Spinal cord (tissue), 10 donors: Measurements from ENCODE around the gene DISC1. TPM values are rescaled to one million over a fixed set of nuclear protein-coding genes. Genes with fewer than 3 reads are reported as not detected.

Experiments
- DNase-seq, 6 donors: peaks; one replicate each; pipeline versions ENCODE4 v3.0.0 to v3.0.0-alpha.2; 2013 to 2015; ENCODE audit warnings: low spot score in 6 of 6, low read depth in 4 of 6
- H3K27ac ChIP-seq: one replicate; pipeline ENCODE4 v1.5.1; 2013; ENCODE audit warnings: low read depth, low read length, control low read depth
- H3K27me3 ChIP-seq: one replicate; pipeline ENCODE4 v1.6.1; 2013; ENCODE audit warnings: low read length; ENCODE audit not compliant: control insufficient read depth, insufficient read depth
- H3K36me3 ChIP-seq: one replicate; pipeline ENCODE4 v1.6.1; 2013; ENCODE audit warnings: low read length; ENCODE audit not compliant: control insufficient read depth, insufficient read depth
- H3K4me1 ChIP-seq: one replicate; pipeline ENCODE4 v1.6.1; 2013; ENCODE audit warnings: low read length; ENCODE audit not compliant: control insufficient read depth, insufficient read depth
- H3K4me3 ChIP-seq: one replicate; pipeline ENCODE4 v1.5.1; 2013; ENCODE audit warnings: low read depth, low read length, control low read depth
- H3K9me3 ChIP-seq: one replicate; pipeline ENCODE4 v1.6.1; 2013; ENCODE audit warnings: low read length; ENCODE audit not compliant: control insufficient read depth, insufficient read depth
- WGBS: methylation state at CpG from one replicate; pipeline ENCODE4 v1.1.5; 2013; ENCODE audit warnings: missing lambda C conversion rate; ENCODE audit not compliant: insufficient coverage; 5-methylcytosine and 5-hydroxymethylcytosine counted together
- polyA plus RNA-seq, 2 donors: library from polyadenylated mRNA; unstranded; fragments of 120-200 nt; gene quantifications; one replicate each; pipeline ENCODE4 v1.2.1, GENCODE V29; 2013; ENCODE audit not compliant: insufficient read length in 2 of 2
- total RNA-seq, 2 donors: library from RNA; depleted of rRNA in 1 of 2; stranded (reverse); fragments of 120-200 nt in 1 of 2; fragments of >200 nt in 1 of 2; gene quantifications; one replicate each; pipeline versions ENCODE4 v1.2.3 to v1.2.4, GENCODE V29; 2013 to 2014
- donor health status: healthy.

The DISC1 gene
- total and polyA plus RNA-seq, 4 donors, result 8.3 to 22.1 (median 13.7) TPM

DNA sequence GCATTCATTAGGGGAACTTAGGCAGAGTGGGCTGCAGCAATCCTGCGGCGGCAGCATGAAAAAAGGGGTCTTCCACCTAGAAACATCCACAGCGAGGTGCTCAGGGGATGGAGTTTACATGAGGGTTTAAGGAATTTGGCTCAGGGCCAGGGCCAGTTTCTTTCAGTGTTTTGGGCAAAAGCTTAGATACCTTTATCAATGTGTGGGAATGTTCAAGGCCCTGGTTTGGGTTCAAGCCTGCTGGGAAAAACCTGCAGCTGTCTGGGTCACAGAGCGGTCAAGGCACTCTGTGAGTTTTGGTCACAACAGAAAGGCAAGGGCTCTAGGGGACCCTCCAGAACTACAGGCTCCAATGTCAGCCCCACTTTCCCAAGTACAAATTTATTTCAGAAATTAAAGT lies 230.3 kb downstream of the DISC1 start:
- WGBS, result 100% methylated on average over 3 of the region's 4 CpGs
- no peak overlapping the region for H3K4me3 ChIP-seq
- H3K4me1 ChIP-seq, result peaks cover 7% of the 10 kb centered on the region
- DNase-seq, result no peak
- no peak overlapping the region for H3K27ac ChIP-seq
- H3K36me3 ChIP-seq, result no peaks in the 10 kb centered on the region
- no peaks in the 10 kb centered on the region for H3K9me3 ChIP-seq
- H3K27me3 ChIP-seq, result no peaks in the 10 kb centered on the region

DNA sequence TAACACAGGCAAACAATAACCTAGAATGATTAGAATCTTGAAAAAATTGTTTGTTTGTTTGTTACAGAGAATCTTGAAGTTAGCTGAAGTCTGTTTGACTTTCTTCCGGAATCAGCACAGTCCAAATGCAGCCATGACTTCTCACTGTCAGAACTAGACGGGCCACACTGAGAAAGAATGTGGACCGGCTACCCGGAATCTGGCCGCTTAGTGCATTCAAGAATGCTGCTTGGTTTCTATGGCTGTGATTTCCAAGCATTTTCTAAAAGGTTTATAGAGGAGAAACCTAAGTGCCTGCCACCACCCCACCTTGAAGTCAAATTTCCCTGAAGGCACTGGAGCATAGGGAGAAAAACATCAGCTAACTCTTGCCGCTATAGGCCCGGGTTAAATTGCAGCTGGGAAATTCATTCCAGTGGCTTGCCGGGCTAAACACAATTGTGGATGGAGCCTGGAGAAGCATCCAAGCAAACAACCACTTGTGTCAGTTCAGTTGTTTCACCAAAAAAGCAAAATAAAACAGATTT lies 231.1 kb downstream of the DISC1 start:
- H3K36me3 ChIP-seq, result no peaks in the 10 kb centered on the region
- DNase-seq, result no peak
- WGBS, result 90% methylated on average over 6 of the region's 8 CpGs
- no peaks in the 10 kb centered on the region for H3K9me3 ChIP-seq
- H3K4me3 ChIP-seq, result no peak overlapping the region
- peaks cover 7% of the 10 kb centered on the region for H3K4me1 ChIP-seq
- no peak overlapping the region for H3K27ac ChIP-seq
- no peaks in the 10 kb centered on the region for H3K27me3 ChIP-seq

DNA sequence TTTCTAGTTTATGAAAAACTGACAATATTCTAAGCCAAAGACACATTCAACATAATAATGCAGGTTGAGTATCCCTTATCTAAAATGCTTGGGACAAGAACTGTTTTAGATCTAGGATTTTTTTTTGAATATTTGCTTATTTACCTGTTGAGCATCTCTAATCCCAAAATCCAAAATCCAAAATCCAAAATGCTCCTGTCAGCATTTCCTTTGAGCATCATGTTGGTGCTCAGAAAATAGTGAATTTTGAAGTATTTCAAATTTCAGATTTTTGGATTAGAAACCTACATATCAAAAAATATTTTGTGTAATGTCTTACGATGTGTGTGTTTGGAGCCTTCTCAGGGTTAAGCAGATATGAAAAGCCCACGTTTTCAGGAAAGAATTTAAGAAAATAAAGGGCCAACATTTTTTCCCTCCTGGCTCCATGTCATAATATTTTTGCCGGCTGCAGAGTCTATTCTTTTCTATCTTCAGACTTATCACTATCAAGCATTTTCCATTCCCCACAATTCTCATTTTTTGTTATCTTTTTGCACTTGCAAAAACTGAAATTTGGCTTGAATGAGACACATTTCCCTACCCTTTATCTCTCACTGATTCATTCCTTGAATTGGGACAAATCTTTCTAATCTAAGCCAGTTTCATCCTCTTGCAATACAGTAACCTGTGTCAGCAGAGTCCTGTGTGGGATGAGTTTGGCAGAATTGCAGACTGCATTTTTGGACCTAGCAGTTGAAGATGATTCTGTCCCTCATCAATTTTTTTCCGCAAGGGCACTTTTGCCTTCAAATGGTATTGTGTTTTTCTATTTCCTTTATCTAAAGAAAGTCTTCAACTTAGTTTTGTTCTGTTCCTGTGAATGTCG lies 233.9 kb downstream of the DISC1 start:
- H3K27me3 ChIP-seq, result no peaks in the 10 kb centered on the region
- DNase-seq, result no peak
- 91% methylated on average over 2 of the region's 5 CpGs for WGBS

DNA sequence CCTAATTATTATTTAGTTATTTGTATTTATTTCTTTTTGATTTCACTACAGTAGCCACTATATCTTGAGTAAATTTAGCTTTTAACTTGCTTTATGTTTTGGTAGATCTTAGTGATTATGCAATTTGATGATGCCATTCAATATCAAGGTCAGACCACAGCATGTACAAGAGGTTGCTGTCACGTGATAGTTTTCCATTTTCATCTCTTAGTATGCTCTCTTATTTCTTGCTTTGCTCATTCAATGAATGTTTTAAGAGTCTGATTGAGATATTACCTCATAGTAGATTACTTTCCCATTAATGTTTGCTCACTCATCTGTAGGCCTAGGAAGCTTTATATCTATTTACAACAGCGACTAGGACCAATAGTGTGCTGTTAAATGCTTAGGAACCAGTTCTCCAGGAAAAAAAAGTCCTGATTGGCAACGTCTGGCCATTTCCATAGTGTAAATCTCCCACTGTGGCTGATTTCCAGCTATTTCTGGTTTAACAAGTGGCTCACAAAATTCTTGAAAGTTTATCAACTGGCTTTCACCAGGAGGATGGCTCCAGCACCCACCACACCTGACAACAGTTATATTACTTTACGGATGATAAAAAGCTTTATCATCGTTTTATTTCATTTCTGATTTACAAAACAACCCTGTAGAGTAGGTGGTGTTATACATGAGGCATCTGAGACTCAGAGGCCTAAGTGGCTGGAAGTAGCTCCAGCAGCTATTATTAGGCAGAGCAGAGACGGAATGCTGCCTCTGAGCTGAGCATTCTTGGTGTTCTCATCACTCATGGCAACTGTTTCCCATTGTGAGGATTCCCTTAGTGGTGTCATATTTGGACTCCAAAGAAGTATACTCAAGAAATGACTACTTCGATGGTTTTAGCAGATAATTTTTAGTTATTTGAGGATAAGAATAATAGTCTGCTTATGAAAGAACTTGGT lies 235.2 kb downstream of the DISC1 start:
- Histone ChIP-seq H3K9me3 (no peaks in the 10 kb centered on the region), H3K27me3 (no peaks in the 10 kb centered on the region), H3K27ac (no peak overlapping the region), H3K4me3 (no peak overlapping the region), H3K36me3 (no peaks in the 10 kb centered on the region), H3K4me1 (peaks cover 4% of the 10 kb centered on the region)
- DNase-seq, result peak in 1 of 6 donors; percentile 26
- WGBS, result 48% methylated on average over 2 of the region's 7 CpGs

More for the DNA sequence above, 233.9 kb downstream of the DISC1 start:
- H3K4me3 ChIP-seq, result no peak overlapping the region
- H3K9me3 ChIP-seq, result no peaks in the 10 kb centered on the region
- no peak overlapping the region for H3K27ac ChIP-seq
- peaks cover 7% of the 10 kb centered on the region for H3K4me1 ChIP-seq
- no peaks in the 10 kb centered on the region for H3K36me3 ChIP-seq

DNA sequence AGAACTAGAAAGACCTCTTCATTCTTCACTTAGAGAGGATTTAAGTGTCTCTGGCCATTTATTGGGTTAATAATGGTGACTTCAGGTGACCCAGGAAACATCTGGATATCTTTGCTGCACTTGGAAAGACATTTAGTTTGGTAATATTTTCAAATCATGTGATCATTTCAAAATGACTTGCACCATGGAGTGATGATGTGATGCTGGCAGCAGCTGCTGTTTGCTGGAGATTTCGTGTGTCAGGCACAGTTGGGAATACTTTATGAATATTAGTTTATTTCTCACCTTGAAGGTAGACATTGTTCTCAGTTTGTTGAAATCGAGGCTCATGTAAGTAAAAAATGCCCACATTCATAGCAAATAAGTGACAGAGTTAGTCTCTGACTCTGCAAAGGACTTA lies 236.0 kb downstream of the DISC1 start:
- H3K27ac ChIP-seq, result no peak overlapping the region
- DNase-seq, result no peak
- no peak overlapping the region for H3K4me3 ChIP-seq
- H3K36me3 ChIP-seq, result no peaks in the 10 kb centered on the region
- no CpG with 5 or more reads among the region's 2 CpGs for WGBS
- H3K9me3 ChIP-seq, result no peaks in the 10 kb centered on the region
- H3K27me3 ChIP-seq, result no peaks in the 10 kb centered on the region
- peaks cover 7% of the 10 kb centered on the region for H3K4me1 ChIP-seq

DNA sequence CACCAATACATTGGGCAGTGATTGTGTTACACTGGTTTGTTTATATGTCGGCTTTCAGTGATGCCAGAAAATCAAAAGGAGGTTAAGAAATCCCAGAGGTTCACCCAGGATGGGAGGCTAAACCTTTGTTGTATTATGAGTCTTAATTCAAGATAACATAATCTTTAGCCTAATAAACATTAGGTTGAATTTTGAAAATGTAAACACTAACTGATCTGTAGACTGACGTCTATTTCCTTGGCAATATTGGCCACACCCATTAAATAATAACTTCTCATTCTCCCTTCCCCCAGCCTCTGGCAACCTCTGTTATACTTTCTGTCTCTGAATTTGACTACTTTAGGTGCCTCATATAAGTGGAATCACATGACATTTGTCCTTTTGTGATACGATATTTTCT lies 238.7 kb downstream of the DISC1 start:
- Histone ChIP-seq H3K36me3 (no peaks in the 10 kb centered on the region), H3K27ac (no peak overlapping the region), H3K9me3 (no peaks in the 10 kb centered on the region), H3K4me1 (peaks cover 11% of the 10 kb centered on the region), H3K27me3 (no peaks in the 10 kb centered on the region), H3K4me3 (no peak overlapping the region)
- DNase-seq, result no peak
- WGBS, result 80% methylated on average over 1 of the region's 3 CpGs

DNA sequence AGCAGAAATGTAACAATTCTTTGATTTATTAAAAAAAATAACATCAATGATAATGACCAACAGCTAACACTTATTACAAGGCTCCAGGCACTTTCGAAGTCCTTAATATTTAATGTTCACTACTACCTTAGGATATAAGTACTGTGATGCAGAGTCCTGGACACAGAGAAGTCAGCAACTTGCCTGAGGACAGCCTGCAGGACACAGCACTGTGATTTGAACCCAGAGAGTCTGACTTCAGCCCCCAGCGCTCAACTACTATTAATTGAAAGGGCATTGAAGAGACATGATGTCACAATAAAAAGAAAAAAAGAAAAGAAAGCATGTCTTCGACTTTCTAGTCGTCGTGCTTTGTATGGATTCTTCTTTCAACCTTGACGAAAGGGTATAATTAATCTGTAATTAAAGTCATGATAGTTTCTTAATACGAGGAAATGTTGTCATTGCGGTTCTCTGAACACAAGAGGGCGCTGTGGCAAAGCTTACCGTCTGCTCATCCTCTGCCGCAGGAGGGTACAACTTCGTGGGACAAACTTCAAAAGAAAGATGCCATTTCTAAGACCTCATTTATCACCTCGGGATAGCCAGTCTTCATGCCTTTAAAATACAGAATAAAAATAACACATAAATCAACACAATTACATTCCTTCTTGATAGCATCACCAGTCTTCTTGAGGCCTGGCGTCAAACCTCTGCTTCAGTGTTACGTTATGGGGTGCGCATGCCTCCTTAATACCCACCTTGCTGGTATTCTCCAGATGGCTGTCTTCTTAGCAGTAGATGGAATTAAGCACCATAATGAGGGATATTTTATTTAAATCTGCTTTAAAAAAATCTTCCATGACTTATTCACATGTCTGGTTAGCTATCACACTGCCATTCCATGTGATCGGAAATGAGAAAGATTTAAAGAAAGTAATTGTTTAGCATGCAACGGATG lies 240.1 kb downstream of the DISC1 start:
- no peak overlapping the region for H3K4me3 ChIP-seq
- no peak overlapping the region for H3K27ac ChIP-seq
- peak; percentile 33 to 93 (median 62) for DNase-seq
- H3K4me1 ChIP-seq, result peaks cover 11% of the 10 kb centered on the region
- H3K36me3 ChIP-seq, result no peaks in the 10 kb centered on the region
- no peaks in the 10 kb centered on the region for H3K9me3 ChIP-seq
- WGBS, result 18% methylated on average over 8 of the region's 18 CpGs
- no peaks in the 10 kb centered on the region for H3K27me3 ChIP-seq

DNA sequence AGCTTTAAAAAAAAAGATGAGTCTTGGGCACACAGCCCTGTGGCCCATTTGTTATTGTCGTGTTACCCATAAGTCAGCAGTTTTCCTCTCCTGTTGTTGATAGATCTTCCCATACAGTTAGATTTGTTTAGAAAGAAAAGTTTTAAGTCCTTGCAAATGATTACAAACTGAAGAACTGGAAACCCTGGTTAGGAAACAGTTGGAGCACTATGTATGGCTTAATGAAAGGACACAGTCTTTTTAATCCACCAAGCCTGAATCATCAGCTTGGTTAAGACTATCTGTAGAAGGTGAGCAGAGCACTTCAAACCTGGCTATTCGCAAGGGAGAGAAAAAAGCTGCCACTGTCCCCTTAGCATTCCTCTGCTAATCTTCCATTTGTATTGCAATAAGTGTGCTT lies 241.0 kb downstream of the DISC1 start:
- H3K9me3 ChIP-seq, result no peaks in the 10 kb centered on the region
- no peaks in the 10 kb centered on the region for H3K36me3 ChIP-seq
- no peaks in the 10 kb centered on the region for H3K27me3 ChIP-seq
- H3K4me1 ChIP-seq, result peaks cover 11% of the 10 kb centered on the region
- H3K27ac ChIP-seq, result no peak overlapping the region
- WGBS, result no CpG with 5 or more reads among the region's 2 CpGs
- no peak overlapping the region for H3K4me3 ChIP-seq
- no peak for DNase-seq

DNA sequence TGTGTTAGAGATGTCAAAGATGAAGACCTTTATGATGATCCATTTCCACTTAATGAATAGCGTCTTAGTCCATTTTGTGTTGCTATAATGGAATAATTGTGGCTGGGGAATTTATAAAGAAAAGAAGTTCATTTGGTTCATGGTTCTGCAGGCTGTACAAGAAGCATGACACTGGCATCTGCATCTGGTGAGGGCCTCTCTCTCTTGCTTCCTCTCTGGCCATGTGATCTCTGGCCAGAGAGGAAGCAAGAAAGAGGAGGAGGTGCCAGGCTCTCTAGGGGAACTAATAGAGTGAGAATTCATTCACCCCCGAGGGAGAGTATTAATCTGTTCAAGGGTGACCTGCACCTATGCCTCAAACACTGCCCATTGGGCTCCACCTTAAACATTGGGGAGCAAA lies 242.8 kb downstream of the DISC1 start:
- 88% methylated on average over 1 of the region's 2 CpGs for WGBS
- no peaks in the 10 kb centered on the region for H3K36me3 ChIP-seq
- peaks cover 11% of the 10 kb centered on the region for H3K4me1 ChIP-seq
- no peaks in the 10 kb centered on the region for H3K27me3 ChIP-seq
- H3K27ac ChIP-seq, result peak overlapping the region; percentile 6
- DNase-seq, result no peak
- H3K4me3 ChIP-seq, result no peak overlapping the region
- H3K9me3 ChIP-seq, result no peaks in the 10 kb centered on the region
